ENCODE results near the gene ID1. TPM values are rescaled to one million over a fixed set of nuclear protein-coding genes. Genes with fewer than 3 reads are reported as not detected.
"Not testable (repeated sequence)": the region's sequence is repeated elsewhere in the genome, so short reads cannot be mapped to it uniquely, and the experiment has no call there.

The ID1 gene
- total RNA-seq, 2 experiments from 2014 or later, result 1.8 to 2.4 TPM

DNA sequence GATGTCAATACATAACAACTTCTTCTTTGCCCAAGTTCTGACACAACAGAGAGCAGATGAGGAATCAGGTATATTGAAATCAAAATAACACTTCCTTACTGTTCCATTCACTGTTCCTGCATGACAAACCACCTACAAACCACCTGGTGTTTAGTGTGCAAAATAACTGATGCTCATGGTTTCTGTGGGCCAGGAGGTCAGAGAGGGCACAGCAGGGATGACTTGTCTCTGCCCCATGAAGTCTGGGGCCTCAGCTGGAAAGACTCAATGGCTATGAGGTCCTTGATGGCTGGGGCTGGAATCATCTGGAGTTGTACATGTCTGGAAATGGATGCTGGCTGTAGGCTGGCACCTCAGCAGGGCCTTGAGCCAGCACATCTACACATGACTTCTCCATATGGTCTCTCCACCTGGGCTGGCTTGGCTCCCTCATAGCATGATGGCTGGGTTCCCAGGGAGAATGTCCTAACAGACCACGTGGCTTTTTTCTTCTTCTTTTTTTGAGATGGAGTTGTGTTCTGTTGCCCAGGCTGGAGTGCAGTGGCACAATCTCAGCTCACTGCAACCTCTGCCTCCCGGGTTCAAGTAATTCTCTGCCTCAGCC, 25.2 kb downstream of the ID1 start:
- Mint-ChIP-seq H3K9me3 (peaks cover 2% of the 10 kb centered on the region), H3K4me3 (no peak overlapping the region), H3K36me3 (ENCODE audit: low read depth) (no peaks in the 10 kb centered on the region), H3K27me3 (ENCODE audit: low read depth) (no peaks in the 10 kb centered on the region), H3K4me1 (ENCODE audit: low read depth) (no peaks in the 10 kb centered on the region), H3K27ac (no peak overlapping the region)
- intact Hi-C loops (cut with micrococcal nuclease), result loop anchor here (5.0 kb wide), 1 partner anchor 217 kb away; the partner anchor contains the start of gene FOXS1
- no peak for DNase-seq
- CTCF ChIA-PET, result interaction anchor here (1.2 kb wide), 1 partner anchor 108 kb away, joined by 3 read pairs; no protein-coding TSS in a partner anchor

DNA sequence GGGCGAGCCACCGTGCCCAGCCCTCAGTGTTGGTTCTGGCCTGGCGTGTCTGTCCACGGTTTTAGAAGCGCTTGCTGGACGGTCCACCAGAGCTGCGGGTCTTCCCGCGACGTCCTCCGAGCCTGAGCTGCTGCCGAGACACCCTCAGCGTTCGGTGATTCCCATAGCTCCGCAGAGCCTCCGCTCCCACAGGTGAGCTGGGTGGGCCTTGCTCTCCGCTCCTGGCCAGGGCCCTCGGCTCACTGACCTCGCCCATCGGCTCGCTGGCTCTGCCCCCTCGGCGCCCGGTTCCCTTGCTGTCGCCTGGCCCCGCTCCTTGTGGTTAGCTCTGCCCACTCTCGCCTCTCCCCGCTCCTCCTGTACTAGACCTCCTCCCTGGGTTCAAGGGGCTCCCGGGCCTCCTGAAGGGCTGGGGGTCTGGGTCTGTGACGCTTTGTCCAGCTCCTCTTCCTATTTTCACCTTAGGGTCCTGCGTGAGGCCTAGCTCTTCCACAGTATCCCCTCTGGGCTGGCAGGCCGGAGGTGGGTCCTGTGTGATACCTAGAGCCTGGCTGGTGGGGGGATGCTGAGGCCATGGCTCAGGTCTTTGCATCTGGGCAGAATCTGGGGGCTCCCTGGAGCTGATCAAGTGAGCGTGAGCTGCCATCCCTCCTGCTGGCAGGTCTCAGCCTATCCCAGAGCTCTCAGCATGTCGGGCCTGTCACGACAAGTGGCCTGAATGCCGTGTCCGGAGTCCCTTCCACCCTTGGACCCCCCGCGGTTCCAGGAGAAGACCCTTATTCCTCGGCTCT, 27.7 kb downstream of the ID1 start:
- H3K36me3 Mint-ChIP-seq (ENCODE audit: low read depth), result no peaks in the 10 kb centered on the region
- intact Hi-C loops (cut with micrococcal nuclease), result loop anchor here (5.0 kb wide), 1 partner anchor 215 kb away; the partner anchor contains the start of gene FOXS1
- H3K27ac Mint-ChIP-seq, result no peak overlapping the region
- H3K9me3 Mint-ChIP-seq, result peaks cover 2% of the 10 kb centered on the region
- CTCF ChIA-PET, result interaction anchor here (0.6 to 6.1 kb wide), 13 partner anchors 8 to 215 kb away, joined by 3 to 81 read pairs (median 7); partner anchors contain the start of genes BCL2L1 and TPX2
- H3K4me3 Mint-ChIP-seq, result no peak overlapping the region
- H3K4me1 Mint-ChIP-seq (ENCODE audit: low read depth), result no peaks in the 10 kb centered on the region
- H3K27me3 Mint-ChIP-seq (ENCODE audit: low read depth), result no peaks in the 10 kb centered on the region
- no peak for DNase-seq

DNA sequence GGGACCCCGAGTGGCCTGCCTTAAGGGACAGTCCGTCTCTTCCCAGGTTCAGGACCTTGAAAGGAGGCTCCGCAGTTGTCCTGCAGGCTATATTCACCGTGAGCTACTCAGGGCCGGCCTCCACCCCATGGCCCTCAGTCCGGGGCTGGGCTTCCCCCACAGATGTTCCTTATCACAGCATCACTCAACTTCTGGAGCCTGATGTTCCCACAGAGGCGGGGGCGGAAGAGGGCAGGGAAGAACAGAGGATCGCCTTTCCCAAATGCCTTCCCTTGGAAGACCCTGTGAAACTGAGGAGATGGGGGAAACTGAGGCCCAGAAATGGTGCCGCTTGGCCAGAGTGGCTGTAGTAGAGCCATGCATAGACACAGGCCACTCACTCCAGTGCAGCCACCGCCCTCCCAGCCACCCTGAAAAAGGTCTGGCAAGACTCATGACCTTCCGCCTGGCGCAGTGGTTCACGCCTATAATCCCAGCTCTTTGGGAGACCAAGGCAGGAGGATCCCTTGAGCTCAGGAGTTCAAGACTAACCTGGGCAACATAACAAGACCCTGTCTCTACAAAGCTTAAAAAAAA, 28.3 kb downstream of the ID1 start:
- no peak for DNase-seq
- H3K9me3 Mint-ChIP-seq, result no peaks in the 10 kb centered on the region
- no peaks in the 10 kb centered on the region for H3K27me3 Mint-ChIP-seq (ENCODE audit: low read depth)
- H3K36me3 Mint-ChIP-seq (ENCODE audit: low read depth), result no peaks in the 10 kb centered on the region
- no peaks in the 10 kb centered on the region for H3K4me1 Mint-ChIP-seq (ENCODE audit: low read depth)
- no peak overlapping the region for H3K4me3 Mint-ChIP-seq
- CTCF ChIA-PET, result interaction anchor here (0.5 to 6.1 kb wide), 38 partner anchors 9 to 214 kb away, joined by 3 to 81 read pairs (median 3); partner anchors contain the start of genes BCL2L1, ID1 and TPX2
- no peak overlapping the region for H3K27ac Mint-ChIP-seq
- intact Hi-C loops (cut with micrococcal nuclease), result loop anchor here (5.0 kb wide), 1 partner anchor 214 kb away; the partner anchor contains the start of gene FOXS1

DNA sequence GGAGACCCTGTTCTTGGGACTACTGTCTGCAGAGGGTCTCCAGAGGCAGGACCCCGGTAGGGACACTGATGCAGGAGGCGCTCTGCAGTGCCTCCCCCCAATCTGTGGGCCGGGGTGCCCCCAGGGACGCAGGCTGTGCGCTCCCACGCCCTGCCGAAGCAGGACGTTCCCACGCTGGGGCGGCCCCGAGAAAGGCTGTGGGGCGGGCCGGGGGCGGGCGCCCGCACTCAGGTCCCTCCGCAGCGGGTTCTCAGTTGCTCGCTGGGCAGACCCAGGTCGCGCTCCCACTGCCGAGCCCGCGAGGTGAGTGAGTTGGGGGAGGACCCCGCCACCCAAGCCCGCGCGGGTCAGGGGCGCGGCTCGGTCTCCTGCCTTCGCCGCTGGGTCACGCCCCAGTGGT, 32.6 kb downstream of the ID1 start, which contains the start of gene COX4I2:
TSS of gene COX4I2 (plus strand) at position 253 of the 400 bp plus-strand sequence. CDS start 1,106 bp downstream, outside the sequence.
- intact Hi-C loops (cut with micrococcal nuclease), result no loop called here
- H3K27me3 Mint-ChIP-seq (ENCODE audit: low read depth), result no peaks in the 10 kb centered on the region
- no peaks in the 10 kb centered on the region for H3K4me1 Mint-ChIP-seq (ENCODE audit: low read depth)
- DNase-seq, result no peak
- no peaks in the 10 kb centered on the region for H3K36me3 Mint-ChIP-seq (ENCODE audit: low read depth)
- no peaks in the 10 kb centered on the region for H3K9me3 Mint-ChIP-seq
- CTCF ChIA-PET, result interaction anchor here (0.8 kb wide), 1 partner anchor 86 kb away, joined by 3 read pairs; no protein-coding TSS in a partner anchor
- no peak within 1 kb of the TSS for H3K4me3 Mint-ChIP-seq
- no peak within 1 kb of the TSS for H3K27ac Mint-ChIP-seq

DNA sequence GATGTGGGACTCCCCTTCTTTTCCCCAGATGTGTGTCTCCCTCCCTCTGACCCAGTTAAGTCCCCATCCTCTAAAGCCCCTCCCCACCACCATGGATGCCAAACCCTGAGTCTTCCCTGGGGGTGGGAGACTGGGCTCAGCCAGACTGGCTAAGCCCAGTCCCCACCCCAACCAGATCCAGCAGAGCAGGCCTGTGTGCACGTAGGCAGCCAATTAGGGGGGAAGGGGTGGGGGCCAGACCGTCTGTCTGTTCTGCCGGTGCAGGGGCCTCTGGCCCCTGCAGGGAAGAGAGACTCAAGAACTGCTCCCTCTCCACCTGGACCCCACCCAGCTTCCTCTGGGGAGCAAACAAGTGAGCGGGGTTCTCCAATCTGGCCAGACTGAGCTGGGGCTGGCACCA, 33.2 kb downstream of the ID1 start:
- Mint-ChIP-seq H3K4me3 (no peak overlapping the region), H3K36me3 (ENCODE audit: low read depth) (no peaks in the 10 kb centered on the region), H3K4me1 (ENCODE audit: low read depth) (peaks cover 4% of the 10 kb centered on the region), H3K27ac (no peak overlapping the region), H3K9me3 (no peaks in the 10 kb centered on the region), H3K27me3 (ENCODE audit: low read depth) (no peaks in the 10 kb centered on the region)
- CTCF ChIA-PET, result interaction anchor here (0.8 kb wide), 1 partner anchor 85 kb away, joined by 3 read pairs; no protein-coding TSS in a partner anchor
- intact Hi-C loops (cut with micrococcal nuclease), result no loop called here
- DNase-seq, result no peak

DNA sequence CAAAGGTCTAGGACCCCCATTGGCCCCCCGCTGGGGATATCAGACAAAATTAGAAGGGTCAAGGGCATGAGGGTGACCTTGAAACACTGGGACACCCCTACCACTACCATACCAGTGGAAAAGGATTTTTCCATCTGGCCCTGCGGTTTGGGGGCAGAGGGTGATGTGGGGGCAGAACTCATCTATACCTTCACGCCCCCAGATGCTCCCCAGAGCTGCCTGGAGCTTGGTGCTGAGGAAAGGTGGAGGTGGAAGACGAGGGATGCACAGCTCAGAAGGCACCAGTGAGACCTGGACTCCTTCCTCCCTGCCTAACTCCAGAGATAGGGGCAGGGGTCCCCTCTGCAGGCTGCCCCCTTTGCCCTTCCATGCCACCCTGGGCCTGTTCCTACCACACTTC, 33.7 kb downstream of the ID1 start:
- Mint-ChIP-seq H3K4me3 (no peak overlapping the region), H3K27me3 (ENCODE audit: low read depth) (no peaks in the 10 kb centered on the region), H3K36me3 (ENCODE audit: low read depth) (no peaks in the 10 kb centered on the region), H3K4me1 (ENCODE audit: low read depth) (peaks cover 4% of the 10 kb centered on the region), H3K9me3 (no peaks in the 10 kb centered on the region), H3K27ac (no peak overlapping the region)
- DNase-seq, result no peak
- intact Hi-C loops (cut with micrococcal nuclease), result no loop called here
- CTCF ChIA-PET, result interaction anchor here (1.7 kb wide), 1 partner anchor 23 kb away, joined by 4 read pairs; no protein-coding TSS in a partner anchor

DNA sequence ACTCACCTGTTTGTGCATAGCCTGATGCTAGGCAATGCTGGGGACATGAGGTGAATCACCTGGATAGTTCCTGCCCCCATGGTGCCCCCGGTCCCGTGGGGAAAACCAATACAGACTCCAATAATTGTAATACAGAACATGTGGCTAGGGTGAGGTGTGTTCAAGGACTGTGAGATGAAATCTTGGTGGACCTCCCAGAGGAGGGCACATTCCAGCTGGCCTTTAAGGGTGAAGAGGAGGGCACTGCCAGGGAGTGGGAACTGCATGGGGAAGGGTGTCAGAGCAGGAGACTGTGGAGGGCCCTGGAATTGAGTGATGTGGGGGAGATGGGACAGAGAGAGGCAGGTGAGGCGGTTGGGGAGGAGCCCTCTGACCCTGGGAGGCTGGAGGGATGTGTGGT, 35.2 kb downstream of the ID1 start:
- Mint-ChIP-seq H3K36me3 (ENCODE audit: low read depth) (no peaks in the 10 kb centered on the region), H3K27ac (no peak overlapping the region), H3K27me3 (ENCODE audit: low read depth) (no peaks in the 10 kb centered on the region), H3K9me3 (no peaks in the 10 kb centered on the region), H3K4me1 (ENCODE audit: low read depth) (peaks cover 4% of the 10 kb centered on the region), H3K4me3 (no peak overlapping the region)
- intact Hi-C loops (cut with micrococcal nuclease), result no loop called here
- CTCF ChIA-PET, result interaction anchor here (0.6 to 1.7 kb wide), 4 partner anchors 10 to 83 kb away, joined by 3 to 4 read pairs (median 4); no protein-coding TSS in a partner anchor
- DNase-seq, result no peak

DNA sequence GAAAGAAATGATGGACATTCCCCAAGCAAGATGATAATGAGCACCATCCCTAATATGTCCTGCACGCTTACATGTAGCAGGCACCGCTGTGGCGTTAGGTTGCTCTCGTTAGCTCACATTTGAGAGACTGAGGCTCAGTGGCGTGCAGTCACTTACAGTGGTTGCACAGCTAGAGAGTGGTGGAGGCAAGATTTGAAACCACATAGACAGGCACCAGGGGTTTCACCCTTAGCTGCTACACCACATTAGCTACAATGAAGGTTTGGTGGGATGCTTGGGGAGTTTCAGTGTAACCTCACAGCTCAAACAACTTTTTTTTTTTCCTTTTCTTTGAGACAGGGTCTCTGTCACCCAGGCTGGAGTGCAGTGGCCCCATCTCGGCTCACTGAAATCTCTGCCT, 36.3 kb downstream of the ID1 start:
- Mint-ChIP-seq H3K27me3 (ENCODE audit: low read depth) (no peaks in the 10 kb centered on the region), H3K4me3 (no peak overlapping the region), H3K27ac (no peak overlapping the region), H3K4me1 (ENCODE audit: low read depth) (peaks cover 4% of the 10 kb centered on the region), H3K36me3 (ENCODE audit: low read depth) (no peaks in the 10 kb centered on the region), H3K9me3 (no peaks in the 10 kb centered on the region)
- CTCF ChIA-PET, result interaction anchor here (0.6 to 1.7 kb wide), 9 partner anchors 9 to 88 kb away, joined by 3 to 6 read pairs (median 3); no protein-coding TSS in a partner anchor
- intact Hi-C loops (cut with micrococcal nuclease), result no loop called here
- no peak for DNase-seq

DNA sequence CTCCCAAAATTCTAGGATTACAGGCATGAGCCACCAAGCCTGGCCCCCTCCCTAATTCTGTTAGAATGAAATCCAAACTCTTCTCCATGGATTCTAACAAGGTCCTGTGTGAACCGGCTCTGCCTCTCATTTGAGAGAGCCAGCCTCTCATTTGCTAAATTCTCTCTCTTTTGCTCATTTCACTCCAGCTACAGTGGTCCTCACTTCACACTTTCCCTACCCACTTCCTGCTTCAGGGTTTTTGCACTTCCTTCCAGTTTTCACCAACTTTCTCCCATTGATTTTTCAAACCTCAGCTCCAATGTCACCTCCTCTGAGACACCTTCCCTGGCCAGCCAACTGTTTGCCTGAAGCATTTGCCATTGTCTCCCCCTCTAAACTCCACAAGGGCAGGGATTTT, 37.7 kb downstream of the ID1 start:
- Mint-ChIP-seq H3K4me3 (no peak overlapping the region), H3K27ac (no peak overlapping the region), H3K36me3 (ENCODE audit: low read depth) (no peaks in the 10 kb centered on the region), H3K4me1 (ENCODE audit: low read depth) (peaks cover 4% of the 10 kb centered on the region), H3K9me3 (no peaks in the 10 kb centered on the region), H3K27me3 (ENCODE audit: low read depth) (no peaks in the 10 kb centered on the region)
- intact Hi-C loops (cut with micrococcal nuclease), result no loop called here
- no peak for DNase-seq
- CTCF ChIA-PET, result interaction anchor here (0.5 to 2.7 kb wide), 3 partner anchors 8 to 275 kb away, joined by 6 to 19 read pairs (median 6); no protein-coding TSS in a partner anchor

DNA sequence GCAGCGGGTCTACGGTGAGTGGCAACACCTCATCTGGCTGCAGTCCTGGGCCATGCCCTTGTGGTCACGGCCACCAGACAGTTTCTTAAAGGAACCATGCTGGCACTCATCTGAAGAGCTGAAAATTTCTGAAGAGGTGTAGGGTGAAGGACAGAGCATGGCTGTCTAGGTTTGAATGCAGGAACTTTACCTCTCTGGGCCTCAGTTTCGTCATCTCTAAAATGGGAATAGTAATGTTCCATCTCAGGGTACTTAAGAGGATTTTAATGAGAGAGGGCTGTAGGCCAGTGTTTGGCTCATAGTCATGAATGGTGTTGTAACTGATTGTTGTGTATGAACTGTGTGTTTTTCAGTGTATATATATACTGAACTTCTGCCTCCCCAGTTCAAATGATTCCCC, 38.4 kb downstream of the ID1 start:
- Mint-ChIP-seq H3K36me3 (ENCODE audit: low read depth) (no peaks in the 10 kb centered on the region), H3K4me1 (ENCODE audit: low read depth) (peaks cover 4% of the 10 kb centered on the region), H3K4me3 (no peak overlapping the region), H3K27me3 (ENCODE audit: low read depth) (no peaks in the 10 kb centered on the region), H3K27ac (no peak overlapping the region), H3K9me3 (no peaks in the 10 kb centered on the region)
- intact Hi-C loops (cut with micrococcal nuclease), result no loop called here
- CTCF ChIA-PET, result interaction anchor here (2.3 to 2.7 kb wide), 2 partner anchors 9 to 18 kb away, joined by 7 to 19 read pairs; no protein-coding TSS in a partner anchor
- DNase-seq, result no peak

DNA sequence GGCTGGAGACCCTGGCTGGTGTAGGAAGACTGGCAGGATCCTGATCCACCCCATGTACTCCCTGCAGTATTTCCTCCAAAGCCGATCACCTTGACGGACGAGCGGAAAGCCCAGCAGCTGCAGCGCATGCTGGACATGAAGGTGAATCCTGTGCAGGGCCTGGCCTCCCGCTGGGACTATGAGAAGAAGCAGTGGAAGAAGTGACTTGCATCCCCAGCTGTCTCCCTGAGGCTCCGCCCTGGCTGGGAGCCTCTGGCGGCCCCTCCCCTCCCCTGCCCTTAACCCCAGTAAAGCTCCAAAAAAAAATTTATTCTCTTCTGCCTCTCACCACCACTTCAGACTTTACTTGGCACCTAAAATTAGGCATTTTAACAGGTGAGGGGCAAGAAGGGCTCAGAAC, 39.6 kb downstream of the ID1 start:
- H3K27ac Mint-ChIP-seq, result no peak overlapping the region
- H3K4me1 Mint-ChIP-seq (ENCODE audit: low read depth), result peaks cover 4% of the 10 kb centered on the region
- H3K4me3 Mint-ChIP-seq, result no peak overlapping the region
- H3K9me3 Mint-ChIP-seq, result no peaks in the 10 kb centered on the region
- no peak for DNase-seq
- intact Hi-C loops (cut with micrococcal nuclease), result no loop called here
- no peaks in the 10 kb centered on the region for H3K27me3 Mint-ChIP-seq (ENCODE audit: low read depth)
- no peaks in the 10 kb centered on the region for H3K36me3 Mint-ChIP-seq (ENCODE audit: low read depth)
- CTCF ChIA-PET, result interaction anchor here (0.8 to 2.7 kb wide), 4 partner anchors 10 to 83 kb away, joined by 3 to 19 read pairs (median 6); no protein-coding TSS in a partner anchor

DNA sequence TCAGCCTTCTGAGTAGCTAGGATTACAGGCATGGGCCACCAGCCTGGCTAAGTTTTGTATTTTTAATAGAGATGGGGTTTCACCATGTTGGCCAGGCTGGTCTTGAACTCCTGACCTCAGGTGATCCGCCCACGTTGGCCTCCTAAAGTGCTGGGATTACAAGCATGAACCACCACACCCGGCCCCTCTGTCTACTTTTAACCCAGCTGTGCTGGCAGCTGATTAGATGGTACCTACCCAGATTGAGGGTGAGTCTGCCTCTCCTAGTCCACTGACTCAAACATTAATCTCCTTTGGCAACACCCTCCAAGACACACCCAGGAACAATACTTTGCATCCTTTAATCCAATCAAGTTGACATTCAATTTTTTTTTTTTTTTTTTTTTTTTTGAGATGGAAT, 43.0 kb downstream of the ID1 start:
- H3K4me3 Mint-ChIP-seq; H3K9me3 Mint-ChIP-seq; H3K27ac Mint-ChIP-seq; intact Hi-C loops (cut with micrococcal nuclease); DNase-seq; H3K27me3 Mint-ChIP-seq (ENCODE audit: low read depth); H3K36me3 Mint-ChIP-seq (ENCODE audit: low read depth); H3K4me1 Mint-ChIP-seq (ENCODE audit: low read depth): not testable (repeated sequence)
- CTCF ChIA-PET, result interaction anchor here (1.3 to 3.2 kb wide), 3 partner anchors 14 to 36 kb away, joined by 5 to 19 read pairs (median 8); no protein-coding TSS in a partner anchor
